H1 (cell line): Measurements from ENCODE around the gene F8. TPM values are rescaled to one million over a fixed set of nuclear protein-coding genes. Genes with fewer than 3 reads are reported as not detected.

Experiments used
- CTCF ChIA-PET: fragments of 300-600 bp; sonication (Branson Sonifier 250); formaldehyde crosslinking; loops from one replicate; lab custom pipeline; 2021; ENCODE audit not compliant: partially characterized antibody; lab: Charles Lee
- POLR2A ChIA-PET: fragments of 300-600 bp; sonication (Branson Sonifier 250); formaldehyde crosslinking; loops from one replicate; lab custom pipeline; 2021; ENCODE audit warnings: inconsistent platforms; ENCODE audit not compliant: partially characterized antibody; lab: Charles Lee
- DNase-seq, 2 experiments: peaks; one replicate each; pipeline versions ENCODE4 v3.0.0 to v3.0.0-alpha.2; 2010 to 2022; ENCODE audit warnings: low spot score in 2 of 2, low read depth in 1 of 2, mixed read lengths in 1 of 2
- FAIRE-seq: peaks from 2 replicates; lab custom pipeline; 2011; peaks lifted over from hg19 to GRCh38; lab: Jason Lieb, UNC
- H2AFZ ChIP-seq: 2 replicates; pipeline ENCODE4 v1.8.1; 2012; ENCODE audit warnings: low read length, inconsistent platforms
- H2AK5ac ChIP-seq: 2 replicates; pipeline ENCODE4 v1.6.1; 2013; ENCODE audit warnings: low read depth, low read length
- H2BK120ac ChIP-seq: replicated peaks from 2 replicates; pipeline ENCODE3; 2013; ENCODE audit warnings: low read depth, low read length, inconsistent platforms
- H2BK12ac ChIP-seq: 2 replicates; pipeline ENCODE4 v1.6.1; 2013; ENCODE audit warnings: low read depth, low read length
- H2BK15ac ChIP-seq: 2 replicates; pipeline ENCODE4 v1.6.1; 2013; ENCODE audit warnings: low read length
- H2BK20ac ChIP-seq: 2 replicates; pipeline ENCODE4 v1.6.1; 2013; ENCODE audit warnings: low read length
- H2BK5ac ChIP-seq: 2 replicates; pipeline ENCODE4 v1.6.1; 2013; ENCODE audit warnings: low read depth, low read length
- H3K14ac ChIP-seq: 2 replicates; pipeline ENCODE4 v1.6.1; 2013; ENCODE audit warnings: inconsistent platforms; ENCODE audit not compliant: insufficient read length
- H3K18ac ChIP-seq: 2 replicates; pipeline ENCODE4 v1.6.1; 2013; ENCODE audit warnings: low read length; ENCODE audit errors: extremely low read depth
- H3K23ac ChIP-seq: 2 replicates; pipeline ENCODE4 v1.6.1; 2013; ENCODE audit warnings: inconsistent platforms; ENCODE audit not compliant: insufficient read length
- H3K23me2 ChIP-seq: 2 replicates; pipeline ENCODE4 v1.6.1; 2013; ENCODE audit warnings: low read depth, low read length
- H3K27ac ChIP-seq: 2 replicates; pipeline ENCODE4 v1.6.1; 2011; ENCODE audit warnings: low read depth, low read length, inconsistent platforms
- H3K27me3 ChIP-seq, 4 experiments: replicated peaks in 1 of 4; 1 replicate in 1 of 4; 2 replicates in 3 of 4; pipeline versions ENCODE4 v1.6.1 to v1.8.1; 2011 to 2013; ENCODE audit warnings: low read length in 3 of 4, mild to moderate bottlenecking in 3 of 4, inconsistent platforms in 2 of 4, mixed read lengths in 2 of 4, moderate library complexity in 1 of 4; ENCODE audit not compliant: control insufficient read depth in 3 of 4, insufficient read depth in 3 of 4; ENCODE audit errors: extremely low read depth in 1 of 4
- H3K36me3 ChIP-seq, 4 experiments: 2 replicates each; pipeline versions ENCODE4 v1.6.1 to v1.8.1; 2011 to 2013; ENCODE audit warnings: mild to moderate bottlenecking in 4 of 4, low read length in 3 of 4, moderate library complexity in 2 of 4, control low read depth in 1 of 4, inconsistent platforms in 1 of 4; ENCODE audit not compliant: insufficient read depth in 4 of 4, control insufficient read depth in 2 of 4
- H3K4ac ChIP-seq: replicated peaks from 2 replicates; pipeline ENCODE3; 2013; ENCODE audit warnings: low read length, low read depth, mixed read lengths, inconsistent platforms; ENCODE audit not compliant: insufficient read length
- H3K4me1 ChIP-seq, 4 experiments: replicated peaks in 1 of 4; 1 replicate in 1 of 4; 2 replicates in 3 of 4; pipeline versions ENCODE4 v1.6.1 to v1.8.1; 2011 to 2013; ENCODE audit warnings: low read length in 3 of 4, inconsistent platforms in 2 of 4, mixed read lengths in 1 of 4; ENCODE audit not compliant: insufficient read depth in 4 of 4, control insufficient read depth in 3 of 4
- H3K4me2 ChIP-seq, 2 experiments: 2 replicates each; pipeline versions ENCODE4 v1.6.1 to v1.8.1; 2011 to 2013; ENCODE audit warnings: low read depth in 2 of 2, low read length in 2 of 2, control low read depth in 1 of 2, inconsistent platforms in 1 of 2, mild to moderate bottlenecking in 1 of 2; ENCODE audit not compliant: insufficient read depth in 1 of 2
- H3K4me3 ChIP-seq, 4 experiments: fragments of 200-600, 300-600 bp in 1 of 4; sonication (generic), shearing (Covaris generic), sonication (Bioruptor Twin) in 1 of 4; 2 replicates each; pipeline versions ENCODE4 v1.5.1 to v1.8.1; 2011 to 2016; ENCODE audit warnings: low read length in 4 of 4, low read depth in 3 of 4, control low read depth in 2 of 4, inconsistent platforms in 2 of 4, mild to moderate bottlenecking in 2 of 4, mixed read lengths in 1 of 4, moderate library complexity in 1 of 4; ENCODE audit not compliant: insufficient read depth in 2 of 4; ENCODE audit errors: extremely low read depth in 1 of 4
- H3K56ac ChIP-seq: replicated peaks from 2 replicates; pipeline ENCODE3; 2013; ENCODE audit warnings: low read depth, mild to moderate bottlenecking, mixed read lengths, low read length, inconsistent platforms; ENCODE audit not compliant: insufficient read length
- H3K79me1 ChIP-seq: 2 replicates; pipeline ENCODE4 v1.6.1; 2013; ENCODE audit warnings: low read depth, low read length, control low read depth
- H3K79me2 ChIP-seq, 2 experiments: 2 replicates each; pipeline versions ENCODE4 v1.6.1 to v1.8.1; 2012 to 2013; ENCODE audit warnings: low read length in 2 of 2, mild to moderate bottlenecking in 2 of 2, inconsistent platforms in 1 of 2; ENCODE audit not compliant: insufficient read depth in 2 of 2, control insufficient read depth in 1 of 2
- H3K9ac ChIP-seq, 4 experiments: replicated peaks in 1 of 4; 1 replicate in 1 of 4; 2 replicates in 3 of 4; pipeline versions ENCODE4 v1.6.1 to v1.8.1; 2011 to 2013; ENCODE audit warnings: low read depth in 3 of 4, low read length in 3 of 4, control low read depth in 2 of 4, mild to moderate bottlenecking in 2 of 4, moderate library complexity in 2 of 4, inconsistent platforms in 1 of 4; ENCODE audit errors: extremely low read depth in 1 of 4
- H3K9me3 ChIP-seq, 2 experiments: 2 replicates each; pipeline versions ENCODE4 v1.6.1 to v1.8.1; 2012 to 2013; ENCODE audit warnings: mild to moderate bottlenecking in 2 of 2, moderate library complexity in 2 of 2, control low read depth in 1 of 2, inconsistent platforms in 1 of 2, low read depth in 1 of 2, low read length in 1 of 2, mixed read lengths in 1 of 2; ENCODE audit not compliant: insufficient read depth in 2 of 2
- H4K20me1 ChIP-seq, 2 experiments: replicated peaks in 1 of 2; 2 replicates each; pipeline versions ENCODE3 to v1.8.1; 2011 to 2013; ENCODE audit warnings: inconsistent platforms in 2 of 2, low read length in 2 of 2, mild to moderate bottlenecking in 1 of 2; ENCODE audit not compliant: insufficient read depth in 2 of 2, control insufficient read depth in 1 of 2
- H4K5ac ChIP-seq: 2 replicates; pipeline ENCODE4 v1.6.1; 2013; ENCODE audit warnings: low read length, low read depth, mixed read lengths, inconsistent platforms; ENCODE audit not compliant: insufficient read length
- H4K8ac ChIP-seq: 2 replicates; pipeline ENCODE4 v1.8.0; 2013; ENCODE audit warnings: mild to moderate bottlenecking, moderate library complexity, low read length, inconsistent platforms; ENCODE audit not compliant: insufficient read depth; ENCODE audit errors: extremely low read depth
- H4K91ac ChIP-seq: replicated peaks from 2 replicates; pipeline ENCODE3; 2013; ENCODE audit warnings: low read length, mixed read lengths, inconsistent platforms; ENCODE audit not compliant: insufficient read length
- CBX8 ChIP-seq: fragments of 300-800, 300-1000 bp; sonication (generic); IDR thresholded peaks from 2 replicates; pipeline ENCODE4 v1.7.1; 2016; ENCODE audit warnings: low read depth, low read length, borderline replicate concordance
- FOSL1 ChIP-seq: IDR thresholded peaks from 2 replicates; pipeline ENCODE4 v1.6.1; 2011; ENCODE audit warnings: mild to moderate bottlenecking, low read depth, low read length, moderate library complexity; ENCODE audit not compliant: insufficient read depth
- PHF8 ChIP-seq: fragments of 200-600 bp; sonication (generic); conservative IDR thresholded peaks from 2 replicates; pipeline ENCODE4 v1.7.1; 2012; ENCODE audit warnings: low read depth, mild to moderate bottlenecking, inconsistent platforms, low read length, moderate library complexity
- TAF7 ChIP-seq: optimal IDR thresholded peaks from 2 replicates; pipeline ENCODE3; 2011; ENCODE audit warnings: low read depth, mild to moderate bottlenecking, inconsistent platforms, low read length, moderate library complexity, borderline replicate concordance
- WGBS, 2 experiments: shearing (Covaris generic) in 1 of 2; methylation state at CpG; one replicate each; pipeline versions ENCODE4 v1.1.6 to v1.1.7; 2013 to 2015; ENCODE audit warnings: low lambda C conversion rate in 2 of 2, mixed read lengths in 2 of 2, inconsistent platforms in 1 of 2, low coverage in 1 of 2, missing lambda C conversion rate in 1 of 2; ENCODE audit not compliant: insufficient replicate concordance in 2 of 2, insufficient coverage in 1 of 2, insufficient read length in 1 of 2; ENCODE audit errors: extremely low coverage in 1 of 2, missing lambda C conversion rate in 1 of 2; 5-methylcytosine and 5-hydroxymethylcytosine counted together
- polyA plus RNA-seq, 7 experiments: library from polyadenylated mRNA; depleted of rRNA in 3 of 7; stranded (reverse) in 5 of 7; unstranded in 2 of 7; fragments of >200 nt in 5 of 7; fragments of 200-250 nt in 2 of 7; gene quantifications; 1 replicate in 5 of 7; 2 replicates in 1 of 7; 4 replicates in 1 of 7; pipeline versions ENCODE4 v1.2.1 to v1.2.3, GENCODE V29; 2011 to 2013; ENCODE audit warnings: missing spikeins in 2 of 7, mixed read lengths in 2 of 7
- total RNA-seq: library from RNA; stranded (reverse); fragmentation: NEBNext Ultra II Directional; extraction: Animal tissue kit (Norgen Biotek cat#: 25700); gene quantifications from 2 replicates; pipeline ENCODE4 v1.2.1, GENCODE V29; 2021

F8 gene
- total and polyA plus RNA-seq, 2 of the 8 experiments (the other 6 are each of a cell fraction or from before 2014, with no cell fraction given), result 1.1 to 2.6 TPM

DNA sequence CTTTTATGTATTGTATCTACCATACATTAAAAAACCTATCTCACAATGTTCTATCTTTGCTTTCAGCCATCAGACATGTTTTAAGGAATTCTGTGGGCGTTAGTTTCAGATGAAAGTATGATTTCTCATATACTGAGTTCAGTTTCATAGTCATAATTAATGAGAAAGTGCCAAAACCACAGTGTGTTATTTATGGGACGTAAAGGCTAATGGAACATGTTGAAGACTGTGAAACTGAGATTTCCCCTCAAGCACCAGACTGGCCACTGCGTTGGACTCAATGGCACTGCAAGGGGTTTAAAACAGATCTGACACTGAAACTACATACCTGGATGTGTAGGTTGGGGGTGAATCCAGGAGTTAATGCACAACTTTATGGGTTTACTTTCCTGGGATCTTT is 32.0 kb downstream of the F8 start:
- H4K5ac ChIP-seq, result no peak overlapping the region
- CTCF ChIA-PET, result no interaction called here
- TF ChIP-seq FOSL1 (no peak), CBX8 (no peak), PHF8 (no peak), TAF7 (no peak)
- TF ChIP-seq, all 59 proteins: peak for 0
- Histone ChIP-seq H4K8ac (no peak overlapping the region), H3K23ac (no peak overlapping the region), H3K9me3 (no peaks in the 10 kb centered on the region), H3K4me1 (no peaks in the 10 kb centered on the region; a peak in 2 of 7 replicates), H3K18ac (no peak overlapping the region), H3K79me1 (no peaks in the 10 kb centered on the region), H4K20me1 (no peaks in the 10 kb centered on the region), H2BK5ac (no peak overlapping the region), H3K36me3 (no peaks in the 10 kb centered on the region), H2BK12ac (no peak overlapping the region), H3K4me2 (no peak overlapping the region), H3K27me3 (no peaks in the 10 kb centered on the region), H3K14ac (no peak overlapping the region), H3K79me2 (no peaks in the 10 kb centered on the region), H3K4me3 (no peak overlapping the region), H2BK20ac (no peak overlapping the region), H2BK120ac (no peak overlapping the region), H3K56ac (no peak overlapping the region), H3K27ac (no peak overlapping the region), H4K91ac (no peak overlapping the region), H2AK5ac (no peak overlapping the region), H3K23me2 (no peaks in the 10 kb centered on the region), H2AFZ (no peak overlapping the region), H3K4ac (no peak overlapping the region), H2BK15ac (no peak overlapping the region), H3K9ac (no peak overlapping the region)
- no peak for DNase-seq
- no peak for FAIRE-seq
- WGBS, 2 experiments, result 76% methylated on average over 3 of the region's 3 CpGs; no CpG with 5 or more reads in 1 of the 2 experiments
- POLR2A ChIA-PET, result no interaction called here
